HG02943 (cell line): ENCODE results near the gene ZBED6.

Experiments used
- ATAC-seq: cut with Tn5 transposase; IDR thresholded peaks from one replicate; pipeline ENCODE4 v1.9.1; 2021; ENCODE audit warnings: mild to moderate bottlenecking, low read depth, moderate library complexity; ENCODE audit not compliant: unreplicated experiment

ZBED6 gene

GRCh38 chr1:203835476-203835875 is 40.1 kb downstream of the ZBED6 start:
- ATAC-seq = no peak

GRCh38 chr1:203839081-203839480 is 43.7 kb downstream of the ZBED6 start:
- ATAC-seq = no peak

GRCh38 chr1:203840208-203840808 is 44.9 kb downstream of the ZBED6 start:
- no peak for ATAC-seq

- no peak for ATAC-seq
Observed at GRCh38 chr1:203842559-203842876, 47.1 kb downstream of the ZBED6 start.

GRCh38 chr1:203843435-203843834 is 48.0 kb downstream of the ZBED6 start:
- no peak for ATAC-seq
